ENCODE results near the gene HLA-DOB. TPM values are rescaled to one million over a fixed set of nuclear protein-coding genes. Genes with fewer than 3 reads are reported as not detected.

Gene HLA-DOB
- total RNA-seq (2022; extraction: Qiagen RNA extraction; ENCODE audit: low read depth) = 0.18 to 0.36 TPM (median 0.30 TPM) in 4 of 5 replicates, not detected in the other

DNA sequence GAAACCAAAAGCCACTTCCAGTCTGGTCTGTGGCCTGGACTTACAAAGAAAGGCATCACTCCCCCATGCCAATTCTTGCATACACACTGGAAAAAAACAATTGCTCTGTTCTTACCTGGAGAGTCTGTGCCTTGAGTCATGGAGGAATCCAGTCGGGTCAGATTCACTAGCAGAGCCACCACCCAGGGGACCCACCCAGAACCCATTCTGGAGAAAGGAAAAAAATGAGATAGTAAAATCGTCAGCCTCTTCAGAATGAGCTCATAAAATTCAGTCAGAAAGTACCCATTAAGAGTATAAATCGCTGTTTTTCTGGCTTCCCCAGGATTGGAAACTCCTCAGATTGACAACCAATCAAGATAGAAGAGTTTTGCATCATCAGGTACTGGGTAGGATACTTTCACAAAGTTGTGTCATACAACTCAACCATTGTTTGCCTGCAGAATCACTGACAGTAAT lies at the start of gene HLA-DOB:
HLA-DOB (minus strand) TSS at position 257 of the 459 bp plus-strand sequence; CDS start at position 206, 51 bp downstream.

DNA sequence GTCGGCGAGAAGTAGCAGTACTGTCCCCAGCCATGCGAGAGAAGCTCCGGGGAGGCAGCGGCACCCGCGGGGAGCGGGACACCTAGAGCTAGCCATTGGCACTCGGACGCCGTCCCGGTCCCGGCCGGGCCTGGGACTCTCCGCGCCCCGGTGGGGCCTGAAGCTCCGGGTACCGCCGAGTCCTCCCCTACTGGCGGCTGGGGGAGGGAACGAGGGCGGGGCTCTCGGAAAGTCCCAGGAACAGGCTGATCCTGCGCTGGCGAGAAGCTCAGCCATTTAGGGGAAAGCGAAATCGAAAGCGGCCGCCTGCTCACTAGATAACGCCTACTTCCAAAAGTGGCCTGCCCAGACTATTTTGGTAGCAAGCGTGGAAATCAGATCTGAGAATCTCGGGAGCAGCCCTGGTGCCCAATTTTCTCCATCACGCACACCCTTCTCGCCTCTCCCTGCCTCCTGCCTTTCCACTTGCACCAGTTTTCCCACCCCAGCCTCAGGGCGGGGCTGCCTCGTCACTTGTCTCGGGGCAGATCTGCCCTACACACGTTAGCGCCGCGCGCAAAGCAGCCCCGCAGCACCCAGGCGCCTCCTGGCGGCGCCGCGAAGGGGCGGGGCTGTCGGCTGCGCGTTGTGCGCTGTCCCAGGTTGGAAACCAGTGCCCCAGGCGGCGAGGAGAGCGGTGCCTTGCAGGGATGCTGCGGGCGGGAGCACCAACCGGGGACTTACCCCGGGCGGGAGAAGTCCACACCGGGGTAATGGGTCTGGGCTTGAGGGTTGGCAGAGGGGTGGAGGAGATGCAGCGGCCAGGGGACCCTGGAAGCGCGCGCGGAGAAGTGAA lies 37.0 kb upstream of the HLA-DOB start, which contains the start of the genes PSMB9 and TAP1:
PSMB9 (plus strand) TSS at position 652 of the 835 bp plus-strand sequence; CDS start at position 690, 38 bp downstream.
TAP1 (minus strand) TSS at position 164 of the 835 bp plus-strand sequence; CDS start at position 96, 68 bp downstream.

DNA sequence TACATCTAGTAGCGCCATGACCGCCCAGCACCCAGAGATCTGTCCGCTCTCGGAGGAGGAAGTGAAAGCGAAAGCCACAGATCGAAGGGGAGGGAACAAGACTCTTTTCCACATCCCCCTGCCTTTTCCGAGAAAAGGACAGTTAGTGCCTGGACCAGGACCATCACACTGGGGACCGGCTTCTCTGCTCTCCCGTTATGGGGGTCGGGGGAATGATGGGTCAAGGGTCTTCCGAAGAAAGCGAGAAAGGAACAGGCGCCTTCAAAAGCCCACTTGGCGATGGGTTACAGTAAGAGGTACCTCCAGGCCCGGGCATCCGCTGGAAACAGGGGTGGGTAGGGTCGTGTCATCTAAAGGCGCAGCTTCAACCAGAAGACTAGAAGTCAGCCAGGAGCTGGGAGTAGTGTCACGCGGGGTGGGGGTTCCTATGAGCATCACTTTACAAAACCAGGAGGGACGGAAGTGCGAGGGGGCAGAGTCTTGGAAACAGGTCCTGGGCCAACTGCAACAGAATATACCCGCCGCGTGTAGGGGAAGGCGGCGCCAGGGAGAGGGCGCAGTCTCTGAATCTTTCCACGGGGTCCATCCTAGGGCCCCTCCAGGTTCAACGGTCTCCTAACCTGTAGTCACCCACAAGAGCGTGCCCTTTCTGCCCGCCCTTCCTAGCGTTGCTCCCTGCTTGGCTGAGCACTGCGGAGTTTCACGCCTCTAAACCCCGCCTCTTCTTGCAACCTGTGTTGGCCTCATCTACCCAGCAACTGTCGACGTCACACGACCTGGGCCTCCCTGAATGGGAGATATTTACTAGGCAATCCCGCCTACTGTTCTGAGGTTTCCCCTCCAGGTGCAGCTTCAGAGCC lies 27.4 kb upstream of the HLA-DOB start, which contains the start of gene PSMB8:
PSMB8 (minus strand) TSS at position 69 of the 860 bp plus-strand sequence; CDS start at position 18, 51 bp downstream.

DNA sequence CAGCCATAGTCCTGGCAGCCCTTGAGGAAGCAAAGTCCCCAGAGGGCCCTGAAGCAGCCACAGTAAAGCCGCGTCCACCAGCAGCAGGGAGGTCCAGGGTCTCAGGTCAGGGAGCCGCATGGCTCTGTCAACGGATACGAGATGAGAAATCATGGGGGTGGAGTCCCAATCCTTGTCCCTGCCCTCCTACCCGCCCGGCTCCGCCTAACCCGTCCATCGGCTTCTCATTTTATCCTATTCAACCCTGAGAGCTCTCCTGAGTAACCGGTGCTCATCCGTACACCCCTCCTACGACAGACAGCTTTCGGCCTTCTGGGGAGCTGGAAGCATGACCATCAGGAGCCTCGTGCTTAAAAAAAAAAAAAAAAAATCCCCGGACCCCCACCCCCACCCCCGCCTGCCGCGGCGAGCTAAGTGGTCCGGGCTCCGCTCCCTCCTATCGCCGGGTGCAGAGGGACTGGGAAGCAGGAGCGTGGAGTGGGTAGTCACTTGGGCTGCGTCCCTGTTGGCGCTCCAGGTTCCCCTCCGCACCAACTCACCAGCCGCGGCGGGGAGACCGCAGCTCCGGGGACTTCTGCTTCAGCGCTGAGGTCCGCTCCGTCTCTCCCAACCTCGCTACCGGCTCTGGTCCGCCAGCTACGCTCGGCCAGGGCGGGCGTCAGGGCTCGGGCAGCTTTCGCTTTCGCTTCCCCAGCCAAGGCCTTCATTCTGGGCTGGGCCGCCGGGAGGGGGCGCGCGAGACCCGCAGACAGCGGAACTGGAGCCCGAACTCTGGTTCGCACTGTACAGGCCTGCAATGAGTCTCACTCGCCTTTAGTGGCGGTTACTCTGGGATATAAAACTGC lies 21.5 kb upstream of the HLA-DOB start, which contains the start of gene TAP2:
TAP2 (minus strand) TSS at position 626 of the 845 bp plus-strand sequence; CDS start at position 120, 506 bp downstream.

DNA sequence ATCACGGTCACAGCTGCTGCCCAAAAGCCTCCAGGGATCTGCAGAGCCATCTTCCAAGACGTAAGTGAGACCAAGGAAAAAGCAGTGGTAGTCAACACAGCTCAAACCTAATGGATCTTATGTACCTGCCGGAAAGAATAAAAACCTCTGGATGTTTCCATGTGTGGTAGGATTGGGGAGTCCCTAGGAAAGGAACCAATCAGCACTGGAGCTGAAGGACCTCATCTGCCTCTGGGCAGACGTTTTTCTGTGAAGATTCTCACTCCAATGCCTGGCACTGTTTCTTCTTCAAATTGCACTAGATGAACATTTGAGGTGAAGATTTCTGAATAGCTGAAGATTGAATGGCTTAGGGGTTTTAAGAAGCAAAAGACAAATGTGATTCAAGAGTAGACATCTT lies 53.4 kb downstream of the HLA-DOB start, which contains the start of gene HLA-DQB2:
HLA-DQB2 (minus strand) TSS at position 112 of the 400 bp plus-strand sequence; CDS start at position 50, 62 bp downstream.

Other genes with a start within 250 kb of the HLA-DOB start
- gene HLA-DRB1, start 227.2 kb downstream of the HLA-DOB start, total RNA-seq (2022; extraction: Qiagen RNA extraction; ENCODE audit: low read depth) = not detected in 5 replicates
- not detected in 5 replicates for gene HLA-DQA1, start 179.6 kb downstream of the HLA-DOB start, total RNA-seq (2022; extraction: Qiagen RNA extraction; ENCODE audit: low read depth)
- gene HLA-DQB1, start 150.3 kb downstream of the HLA-DOB start, total RNA-seq (2022; extraction: Qiagen RNA extraction; ENCODE audit: low read depth) = not detected in 5 replicates
- gene HLA-DQA2, start 75.6 kb downstream of the HLA-DOB start, total RNA-seq (2022; extraction: Qiagen RNA extraction; ENCODE audit: low read depth) = not detected in 5 replicates
- gene HLA-DQB2, start 53.5 kb downstream of the HLA-DOB start, total RNA-seq (2022; extraction: Qiagen RNA extraction; ENCODE audit: low read depth) = not detected in 5 replicates
- gene TAP2, start 21.7 kb upstream of the HLA-DOB start, total RNA-seq (2022; extraction: Qiagen RNA extraction; ENCODE audit: low read depth) = 13.2 to 21.8 TPM (median 16.8 TPM) in 5 replicates
- 18.2 to 24.9 TPM (median 19.5 TPM) in 5 replicates for gene PSMB8, start 27.0 kb upstream of the HLA-DOB start, total RNA-seq (2022; extraction: Qiagen RNA extraction; ENCODE audit: low read depth)
- 34.1 to 42.0 TPM (median 39.9 TPM) in 5 replicates for gene TAP1, start 36.7 kb upstream of the HLA-DOB start, total RNA-seq (2022; extraction: Qiagen RNA extraction; ENCODE audit: low read depth)
- 15.8 to 26.0 TPM (median 18.9 TPM) in 5 replicates for gene PSMB9, start 37.2 kb upstream of the HLA-DOB start, total RNA-seq (2022; extraction: Qiagen RNA extraction; ENCODE audit: low read depth)
- 1.1 to 2.3 TPM (median 1.4 TPM) in 5 replicates for gene HLA-DMB, start 124.0 kb upstream of the HLA-DOB start, total RNA-seq (2022; extraction: Qiagen RNA extraction; ENCODE audit: low read depth)
- gene HLA-DMA, start 136.1 kb upstream of the HLA-DOB start, total RNA-seq (2022; extraction: Qiagen RNA extraction; ENCODE audit: low read depth) = 2.4 to 4.1 TPM (median 2.5 TPM) in 5 replicates
- gene BRD2, start 151.6 kb upstream of the HLA-DOB start, total RNA-seq (2022; extraction: Qiagen RNA extraction; ENCODE audit: low read depth) = 110 to 139 TPM (median 125 TPM) in 5 replicates
- gene HLA-DOA, start 192.6 kb upstream of the HLA-DOB start, total RNA-seq (2022; extraction: Qiagen RNA extraction; ENCODE audit: low read depth) = 0.03 to 0.14 TPM in 2 of 5 replicates, not detected in the others